Bronchial epithelial cell (primary cell): ENCODE data around the gene HDAC9. TPM values are rescaled to one million over a fixed set of nuclear protein-coding genes. Genes with fewer than 3 reads are reported as not detected.

ENCODE experiments used
- DNase-seq: peaks from one replicate; pipeline ENCODE4 v3.0.0-alpha.2; 2010; ENCODE audit warnings: low read depth
- FAIRE-seq: peaks from 2 replicates; lab custom pipeline; 2011; peaks lifted over from hg19 to GRCh38; lab: Jason Lieb, UNC
- H3K27me3 ChIP-seq: 2 replicates; pipeline ENCODE4 v1.5.1; 2011; ENCODE audit warnings: low read length; ENCODE audit not compliant: control insufficient read depth, insufficient read depth
- H3K36me3 ChIP-seq: 2 replicates; pipeline ENCODE4 v1.5.1; 2011; ENCODE audit warnings: low read length; ENCODE audit not compliant: control insufficient read depth, insufficient read depth
- H3K4me3 ChIP-seq: 2 replicates; pipeline ENCODE4 v1.5.1; 2011; ENCODE audit warnings: mild to moderate bottlenecking, low read depth, low read length, control low read depth
- CTCF ChIP-seq: IDR thresholded peaks from 2 replicates; pipeline ENCODE4 v1.5.1; 2011; ENCODE audit warnings: mild to moderate bottlenecking, moderate library complexity, low read length, control low read depth, inconsistent platforms; ENCODE audit not compliant: insufficient read depth, severe bottlenecking
- total RNA-seq: library from RNA; depleted of rRNA; stranded (reverse); fragments of >200 nt; gene quantifications from 2 replicates; pipeline ENCODE4 v1.2.1, GENCODE V29; 2014

Gene HDAC9
- total RNA-seq, 1 donor from 2014 or later = 12.1 TPM

- DNase-seq = no peak
- Histone ChIP-seq H3K4me3 (no peak overlapping the region), H3K36me3 (no peaks in the 10 kb centered on the region), H3K27me3 (no peaks in the 10 kb centered on the region)
- TF ChIP-seq CTCF = no peak
- FAIRE-seq = no peak
These were observed 1.1 kb upstream of the HDAC9 start for GRCh38 chr7:18494406-18494805.

- TF ChIP-seq CTCF = no peak
- no peak for FAIRE-seq
- DNase-seq = no peak
- no peaks in the 10 kb centered on the region for H3K36me3 ChIP-seq
- no peaks in the 10 kb centered on the region for H3K27me3 ChIP-seq
- no peak overlapping the region for H3K4me3 ChIP-seq
These were observed 634 bp upstream of the HDAC9 start for GRCh38 chr7:18494821-18495408.

- no peak for TF ChIP-seq CTCF
- H3K4me3 ChIP-seq = no peak overlapping the region
- FAIRE-seq (no peak), DNase-seq (no peak)
- no peaks in the 10 kb centered on the region for H3K36me3 ChIP-seq
- no peaks in the 10 kb centered on the region for H3K27me3 ChIP-seq
These were observed 772 bp downstream of the HDAC9 start for GRCh38 chr7:18496341-18496700.

GRCh38 chr7:18497082-18497481 is 1.5 kb downstream of the HDAC9 start:
- Histone ChIP-seq H3K27me3 (no peaks in the 10 kb centered on the region), H3K36me3 (no peaks in the 10 kb centered on the region), H3K4me3 (no peak overlapping the region)
- no peak for DNase-seq
- no peak for FAIRE-seq
- no peak for TF ChIP-seq CTCF

GRCh38 chr7:18497800-18498199 is 2.3 kb downstream of the HDAC9 start:
- Histone ChIP-seq H3K36me3 (no peaks in the 10 kb centered on the region), H3K27me3 (no peaks in the 10 kb centered on the region), H3K4me3 (no peak overlapping the region)
- no peak for FAIRE-seq
- no peak for TF ChIP-seq CTCF
- DNase-seq = no peak

GRCh38 chr7:18498341-18498740 is 2.8 kb downstream of the HDAC9 start:
- Histone ChIP-seq H3K36me3 (no peaks in the 10 kb centered on the region), H3K27me3 (no peaks in the 10 kb centered on the region), H3K4me3 (no peak overlapping the region)
- FAIRE-seq (no peak), DNase-seq (no peak)
- TF ChIP-seq CTCF = no peak
